ENCODE measurements around the gene TBCA.

The TBCA gene, protein sequence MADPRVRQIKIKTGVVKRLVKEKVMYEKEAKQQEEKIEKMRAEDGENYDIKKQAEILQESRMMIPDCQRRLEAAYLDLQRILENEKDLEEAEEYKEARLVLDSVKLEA

GRCh38 chr5:77775790-77776553 lies at the start of gene TBCA:
TSS of gene TBCA (minus strand) at chr5:77776339. CDS start at chr5:77776257, 82 bp downstream.
- in situ Hi-C loops (cut with MboI; ENCODE audit: low sequenced_read_pairs), result no loop called here

- in situ Hi-C loops (cut with MboI; ENCODE audit: low sequenced_read_pairs), result no loop called here
Observed at GRCh38 chr5:77824981-77825380, 48.8 kb upstream of the TBCA start.

- in situ Hi-C loops (cut with MboI; ENCODE audit: low sequenced_read_pairs), result no loop called here
Observed at GRCh38 chr5:77816686-77817085, 40.5 kb upstream of the TBCA start.

DNA sequence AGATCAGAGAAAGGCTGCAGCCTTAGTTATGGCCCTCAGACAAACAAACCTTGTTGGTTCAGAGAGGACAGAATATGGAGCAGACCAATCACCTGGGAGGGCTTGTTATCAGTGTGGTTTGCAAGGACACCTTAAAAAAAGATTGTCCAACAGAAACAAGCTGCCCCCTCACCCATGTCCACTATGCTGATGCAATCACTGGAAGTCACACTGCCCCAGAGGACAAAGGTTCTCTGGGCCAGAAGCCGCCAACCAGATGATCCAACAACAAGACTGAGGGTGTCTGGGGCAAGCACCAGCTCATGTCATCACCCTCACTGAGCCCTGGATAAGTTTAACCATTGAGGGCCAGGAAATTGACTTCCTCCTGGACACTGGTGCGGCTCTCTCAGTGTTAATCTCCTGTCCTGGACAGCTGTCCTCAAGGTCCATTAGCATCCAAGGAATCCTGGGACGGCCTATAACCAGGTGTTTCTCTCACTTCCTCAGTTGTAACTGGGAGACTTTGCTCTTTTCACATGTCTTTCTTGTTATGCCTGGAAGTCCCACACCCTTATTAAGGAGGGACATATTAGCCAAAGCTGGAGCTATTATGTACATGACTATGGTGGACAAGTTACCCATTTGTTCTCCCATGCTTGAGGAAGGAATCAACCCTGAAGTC lies 36.9 kb upstream of the TBCA start:
- in situ Hi-C loops (cut with MboI; ENCODE audit: low sequenced_read_pairs), result no loop called here

GRCh38 chr5:77806213-77806843 lies 30.2 kb upstream of the TBCA start:
- in situ Hi-C loops (cut with MboI; ENCODE audit: low sequenced_read_pairs), result no loop called here

GRCh38 chr5:77798456-77798855 lies 22.3 kb upstream of the TBCA start:
- in situ Hi-C loops (cut with MboI; ENCODE audit: low sequenced_read_pairs), result no loop called here

DNA sequence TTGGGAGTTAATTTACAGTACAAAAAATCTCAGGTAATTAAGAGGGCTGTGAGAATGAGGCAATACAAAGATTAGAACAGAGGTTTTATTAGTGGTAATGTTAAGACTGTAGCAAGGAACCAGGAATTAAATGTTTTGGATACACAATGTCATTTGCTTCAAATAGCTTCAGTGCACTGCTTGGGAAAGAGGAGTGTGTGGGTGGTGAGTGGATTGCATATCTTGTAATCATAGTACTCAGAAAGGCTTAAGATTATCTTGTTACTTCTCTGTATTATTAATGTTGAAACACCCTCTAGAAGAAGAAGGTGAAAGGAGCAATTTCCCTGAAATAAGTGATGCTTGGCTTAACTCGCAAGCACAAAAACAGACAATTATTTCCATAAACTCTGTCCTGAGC lies 21.0 kb upstream of the TBCA start:
- in situ Hi-C loops (cut with MboI; ENCODE audit: low sequenced_read_pairs), result no loop called here

- in situ Hi-C loops (cut with MboI; ENCODE audit: low sequenced_read_pairs), result no loop called here
Observed at GRCh38 chr5:77795846-77796245, 19.7 kb upstream of the TBCA start.

DNA sequence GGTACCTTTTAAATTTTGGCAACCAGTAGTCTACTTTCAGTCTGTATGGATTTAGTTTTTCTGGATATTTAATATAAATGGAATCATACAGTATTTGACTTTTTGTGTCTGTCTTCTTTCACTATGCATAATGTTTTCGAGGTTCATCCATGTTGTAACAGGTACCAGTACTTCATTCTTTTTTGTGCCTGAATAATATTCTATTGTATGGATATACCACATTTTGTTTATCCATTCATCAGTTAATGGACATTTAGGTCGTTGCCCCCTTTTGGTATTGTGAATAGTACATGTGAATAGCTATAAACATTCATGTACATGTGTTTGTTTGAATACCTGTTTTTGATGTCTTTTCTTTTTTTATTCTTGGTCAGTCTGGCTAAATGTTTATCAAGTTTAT lies 19.1 kb upstream of the TBCA start:
- in situ Hi-C loops (cut with MboI; ENCODE audit: low sequenced_read_pairs), result no loop called here

GRCh38 chr5:77791926-77792325 lies 15.8 kb upstream of the TBCA start:
- in situ Hi-C loops (cut with MboI; ENCODE audit: low sequenced_read_pairs), result no loop called here

- in situ Hi-C loops (cut with MboI; ENCODE audit: low sequenced_read_pairs), result no loop called here
Observed at GRCh38 chr5:77791356-77791755, 15.2 kb upstream of the TBCA start.

GRCh38 chr5:77785229-77785628 lies 9.1 kb upstream of the TBCA start:
- in situ Hi-C loops (cut with MboI; ENCODE audit: low sequenced_read_pairs), result no loop called here

DNA sequence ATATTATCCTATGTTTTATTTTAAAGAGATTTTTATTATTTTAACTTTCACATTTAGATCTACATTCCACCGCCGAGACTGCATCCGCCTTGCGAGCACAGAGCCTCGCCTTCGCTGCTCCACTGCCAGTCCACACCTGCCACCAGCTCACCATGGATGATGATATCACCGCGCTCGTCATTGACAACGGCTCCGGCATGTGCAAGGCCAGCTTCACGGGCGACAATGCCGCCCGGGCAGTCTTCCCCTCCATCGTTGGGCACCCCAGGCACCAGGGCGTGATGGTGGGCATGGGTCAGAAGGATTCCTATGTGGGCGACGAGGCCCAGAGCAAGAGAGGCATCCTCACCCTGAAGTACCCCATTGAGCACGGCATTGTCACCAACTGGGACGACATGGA lies 8.6 kb upstream of the TBCA start:
- in situ Hi-C loops (cut with MboI; ENCODE audit: low sequenced_read_pairs), result no loop called here

GRCh38 chr5:77781076-77781475 lies 4.9 kb upstream of the TBCA start:
- in situ Hi-C loops (cut with MboI; ENCODE audit: low sequenced_read_pairs), result no loop called here

GRCh38 chr5:77778881-77779438 lies 2.8 kb upstream of the TBCA start:
- in situ Hi-C loops (cut with MboI; ENCODE audit: low sequenced_read_pairs), result no loop called here

DNA sequence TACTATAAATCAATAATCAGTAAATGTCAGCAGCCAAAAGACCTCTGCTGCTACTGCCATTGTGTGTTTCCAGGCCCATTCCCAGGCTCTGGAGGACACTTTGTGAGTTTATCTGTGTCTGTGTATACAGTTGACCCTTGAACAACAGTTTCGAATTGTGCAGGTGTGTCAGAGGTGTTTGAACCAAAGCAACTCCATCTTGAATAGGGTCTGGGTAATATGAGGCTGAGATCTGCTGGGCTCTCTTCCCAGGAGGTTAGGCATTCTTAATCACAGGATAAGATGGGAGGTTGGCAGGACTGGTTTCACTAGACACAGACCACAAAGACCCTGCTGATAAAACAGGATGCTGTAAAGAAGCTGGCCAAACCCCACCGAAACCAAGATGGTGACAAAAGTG lies 2.3 kb upstream of the TBCA start:
- in situ Hi-C loops (cut with MboI; ENCODE audit: low sequenced_read_pairs), result no loop called here

DNA sequence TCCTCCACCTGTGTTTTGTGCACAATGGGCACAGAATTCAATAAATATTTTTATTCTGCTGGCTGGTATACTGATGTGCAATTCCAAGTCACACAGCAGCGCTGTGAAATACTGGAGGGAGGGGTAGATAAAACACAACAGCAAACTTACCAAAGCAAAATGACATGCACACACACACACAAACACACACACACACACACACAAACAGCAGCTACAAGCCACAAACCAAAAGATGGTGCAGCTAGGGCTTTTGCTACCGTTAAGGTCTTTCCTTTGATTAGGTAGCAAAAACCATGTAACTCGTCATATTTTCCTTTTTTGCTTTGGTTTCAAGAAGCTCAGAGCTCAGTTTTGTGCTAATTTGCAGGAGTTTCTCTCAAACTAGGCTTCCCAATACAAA lies 1.8 kb upstream of the TBCA start:
- in situ Hi-C loops (cut with MboI; ENCODE audit: low sequenced_read_pairs), result no loop called here

DNA sequence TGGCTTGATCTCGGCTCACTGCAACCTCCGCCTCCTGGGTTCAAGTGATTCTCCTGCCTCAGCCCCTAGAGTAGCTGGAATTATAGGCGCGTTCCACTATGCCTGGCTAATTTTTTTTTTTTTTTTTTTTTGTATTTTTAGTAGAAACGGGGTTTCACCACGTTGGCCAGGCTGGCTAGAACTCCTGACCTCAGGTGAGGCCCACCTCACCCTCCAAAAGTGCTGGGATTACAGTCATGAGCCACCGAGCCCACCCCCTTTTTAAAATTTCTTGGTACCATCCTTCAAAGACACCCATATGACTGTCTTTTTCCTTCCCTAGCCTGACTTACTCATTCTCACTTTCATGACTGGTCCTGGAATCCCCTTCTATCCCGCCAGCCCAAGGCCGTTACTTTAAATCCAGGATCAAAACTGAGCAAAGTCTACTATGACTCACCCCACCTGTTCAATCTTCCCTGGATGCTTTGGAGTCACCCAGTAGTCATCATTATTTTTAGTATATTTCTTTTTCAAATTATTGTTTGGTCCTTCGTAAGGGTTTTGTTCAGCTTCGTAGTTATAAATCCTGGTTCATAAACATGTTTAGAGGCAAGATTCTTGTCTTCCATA lies 1.2 kb upstream of the TBCA start:
- in situ Hi-C loops (cut with MboI; ENCODE audit: low sequenced_read_pairs), result no loop called here

- in situ Hi-C loops (cut with MboI; ENCODE audit: low sequenced_read_pairs), result no loop called here
Observed at GRCh38 chr5:77776554-77777206, 541 bp upstream of the TBCA start.

DNA sequence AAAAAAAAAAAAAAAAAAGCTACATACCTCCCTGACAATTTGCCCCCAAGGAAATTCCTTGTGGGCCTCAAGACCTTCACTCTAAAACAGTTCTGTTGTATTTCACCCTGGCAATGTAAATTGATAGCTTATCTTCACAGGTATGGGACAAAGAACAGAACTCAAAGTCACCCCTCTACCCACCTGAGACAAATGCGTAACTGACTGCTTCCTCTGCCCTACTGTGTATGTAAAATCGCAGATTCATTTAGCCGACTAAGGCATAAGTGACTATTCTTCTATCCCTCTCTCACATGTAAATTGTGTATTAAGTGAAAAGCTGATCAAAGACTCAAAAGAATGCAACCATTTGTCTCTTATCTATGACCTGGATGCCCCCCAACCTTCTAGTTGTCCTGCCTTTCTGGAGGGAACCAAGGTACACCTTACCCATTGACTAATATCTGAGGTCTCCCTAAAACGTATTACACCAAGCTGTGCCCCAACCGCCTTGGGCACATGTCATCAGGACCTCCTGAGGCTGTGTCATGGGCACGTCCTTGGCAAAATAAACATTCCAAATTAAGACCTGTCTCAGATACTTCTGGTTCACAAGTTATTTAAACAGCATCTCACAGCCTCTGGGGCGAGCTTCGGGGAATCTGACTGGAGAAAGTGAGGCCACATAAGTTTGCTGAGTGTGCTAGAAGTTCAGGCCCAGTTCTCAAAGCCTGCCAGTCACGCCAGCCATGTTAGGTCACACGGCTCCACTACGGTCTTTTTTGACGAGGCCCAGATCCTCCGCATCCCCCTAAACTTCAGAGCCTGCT lies 954 bp downstream of the TBCA start:
- in situ Hi-C loops (cut with MboI; ENCODE audit: low sequenced_read_pairs), result no loop called here

All from HL-60/S4 treated with phorbol 12-myristate 13-acetate at 8.2 ng/mL for 4 days and 3 days (cell line).